Activated CD8-positive, alpha-beta memory T cell treated with anti-CD3 and anti-CD28 coated beads, Interleukin-2, amount 10 ng/mL, durations not matched to agents 7 days and 5 days (primary cell): Measurements from ENCODE around the gene IGF1R. TPM values are rescaled to one million over a fixed set of nuclear protein-coding genes. Genes with fewer than 3 reads are reported as not detected.

Experiments used
- ATAC-seq: fragments of 150-1000 bp; cut with Tn5 transposase; one replicate; pipeline ENCODE4 v1.10.0; 2021; ENCODE audit warnings: moderate library complexity
- CTCF ChIA-PET: fragments of 350-600 bp; sonication (Branson Sonifier 250); formaldehyde crosslinking; loops from one replicate; lab custom pipeline; 2021; ENCODE audit warnings: antibody characterized with exemption; lab: Charles Lee
- DNase-seq: peaks from one replicate; pipeline ENCODE4 v3.0.0-alpha.2; 2020
- H3K27ac Mint-ChIP-seq: one replicate; pipeline ENCODE4 v1.8.0; 2021; ENCODE audit warnings: mild to moderate bottlenecking, mixed read lengths
- H3K27me3 Mint-ChIP-seq: one replicate; pipeline ENCODE4 v1.8.0; 2021; ENCODE audit warnings: mixed read lengths
- H3K36me3 Mint-ChIP-seq: one replicate; pipeline ENCODE4 v1.8.0; 2021; ENCODE audit warnings: mild to moderate bottlenecking, mixed read lengths
- H3K4me1 Mint-ChIP-seq: one replicate; pipeline ENCODE4 v1.8.0; 2021; ENCODE audit warnings: mixed read lengths
- H3K4me3 Mint-ChIP-seq: one replicate; pipeline ENCODE4 v1.8.0; 2021; ENCODE audit warnings: mild to moderate bottlenecking, moderate library complexity, mixed read lengths
- H3K9me3 Mint-ChIP-seq: one replicate; pipeline ENCODE4 v1.8.0; 2022; ENCODE audit warnings: low read depth, mixed read lengths
- total RNA-seq, 2 experiments: library from RNA; stranded (reverse); gene quantifications; one replicate each; pipeline ENCODE4 v1.2.3, GENCODE V29; 2021

The IGF1R gene
- total RNA-seq, 2 experiments from 2014 or later = 6.2 to 7.0 TPM

GRCh38 chr15:98778960-98779359, 130.6 kb downstream of the IGF1R start:
- no peak overlapping the region for H3K4me3 Mint-ChIP-seq
- ATAC-seq = no peak
- H3K27ac Mint-ChIP-seq = no peak overlapping the region
- H3K9me3 Mint-ChIP-seq = no peaks in the 10 kb centered on the region
- CTCF ChIA-PET = interaction anchor here (0.9 to 5.0 kb wide), 11 partner anchors 11 to 298 kb away, joined by 3 to 22 read pairs (median 4); no protein-coding TSS in a partner anchor
- H3K36me3 Mint-ChIP-seq = no peaks in the 10 kb centered on the region
- H3K4me1 Mint-ChIP-seq = peaks cover 16% of the 10 kb centered on the region
- H3K27me3 Mint-ChIP-seq = peaks cover 13% of the 10 kb centered on the region
- DNase-seq = no peak

GRCh38 chr15:98779463-98780071, 131.2 kb downstream of the IGF1R start:
- H3K4me3 Mint-ChIP-seq = no peak overlapping the region
- H3K27ac Mint-ChIP-seq = no peak overlapping the region
- peak; percentile 71 for DNase-seq
- H3K27me3 Mint-ChIP-seq = peaks cover 13% of the 10 kb centered on the region
- peak; percentile 88 for ATAC-seq
- H3K4me1 Mint-ChIP-seq = peaks cover 16% of the 10 kb centered on the region
- H3K9me3 Mint-ChIP-seq = no peaks in the 10 kb centered on the region
- H3K36me3 Mint-ChIP-seq = no peaks in the 10 kb centered on the region
- CTCF ChIA-PET = interaction anchor here (0.7 to 5.0 kb wide), 14 partner anchors 10 to 297 kb away, joined by 3 to 22 read pairs (median 4); no protein-coding TSS in a partner anchor

GRCh38 chr15:98781838-98782237, 133.5 kb downstream of the IGF1R start:
- no peak for ATAC-seq
- no peak for DNase-seq
- CTCF ChIA-PET = interaction anchor here (1.0 to 5.0 kb wide), 3 partner anchors 12 to 295 kb away, joined by 3 to 22 read pairs (median 4); no protein-coding TSS in a partner anchor
- Mint-ChIP-seq H3K36me3 (no peaks in the 10 kb centered on the region), H3K9me3 (no peaks in the 10 kb centered on the region), H3K27ac (no peak overlapping the region), H3K27me3 (peaks cover 13% of the 10 kb centered on the region), H3K4me1 (peaks cover 16% of the 10 kb centered on the region), H3K4me3 (no peak overlapping the region)

- peaks cover 13% of the 10 kb centered on the region for H3K4me1 Mint-ChIP-seq
- H3K9me3 Mint-ChIP-seq = no peaks in the 10 kb centered on the region
- peaks cover 13% of the 10 kb centered on the region for H3K27me3 Mint-ChIP-seq
- no peak for DNase-seq
- no peaks in the 10 kb centered on the region for H3K36me3 Mint-ChIP-seq
- H3K27ac Mint-ChIP-seq = no peak overlapping the region
- H3K4me3 Mint-ChIP-seq = no peak overlapping the region
- no peak for ATAC-seq
- CTCF ChIA-PET = interaction anchor here (1.4 kb wide), 1 partner anchor 11 kb away, joined by 3 read pairs; no protein-coding TSS in a partner anchor
These were observed 134.5 kb downstream of the IGF1R start for GRCh38 chr15:98782801-98783200.

GRCh38 chr15:98785431-98785806, 137.1 kb downstream of the IGF1R start:
- CTCF ChIA-PET = no interaction called here
- no peaks in the 10 kb centered on the region for H3K36me3 Mint-ChIP-seq
- H3K4me1 Mint-ChIP-seq = peaks cover 7% of the 10 kb centered on the region
- no peak for DNase-seq
- no peak overlapping the region for H3K27ac Mint-ChIP-seq
- ATAC-seq = no peak
- H3K4me3 Mint-ChIP-seq = no peak overlapping the region
- H3K27me3 Mint-ChIP-seq = peaks cover 8% of the 10 kb centered on the region
- H3K9me3 Mint-ChIP-seq = no peaks in the 10 kb centered on the region

- Mint-ChIP-seq H3K27me3 (peaks cover 8% of the 10 kb centered on the region), H3K4me3 (no peak overlapping the region), H3K4me1 (peaks cover 8% of the 10 kb centered on the region), H3K9me3 (no peaks in the 10 kb centered on the region), H3K27ac (no peak overlapping the region), H3K36me3 (no peaks in the 10 kb centered on the region)
- peak; percentile 12 for ATAC-seq
- CTCF ChIA-PET = no interaction called here
- DNase-seq = no peak
These were observed 137.7 kb downstream of the IGF1R start for GRCh38 chr15:98785807-98786621.

- peaks cover 6% of the 10 kb centered on the region for H3K27me3 Mint-ChIP-seq
- H3K4me3 Mint-ChIP-seq = no peak overlapping the region
- H3K9me3 Mint-ChIP-seq = no peaks in the 10 kb centered on the region
- ATAC-seq = no peak
- H3K4me1 Mint-ChIP-seq = peaks cover 9% of the 10 kb centered on the region
- no peak overlapping the region for H3K27ac Mint-ChIP-seq
- no peak for DNase-seq
- CTCF ChIA-PET = no interaction called here
- no peaks in the 10 kb centered on the region for H3K36me3 Mint-ChIP-seq
These were observed 138.4 kb downstream of the IGF1R start for GRCh38 chr15:98786717-98787116.

GRCh38 chr15:98787194-98787593, 138.9 kb downstream of the IGF1R start:
- ATAC-seq (no peak), DNase-seq (no peak)
- CTCF ChIA-PET = no interaction called here
- Mint-ChIP-seq H3K9me3 (no peaks in the 10 kb centered on the region), H3K4me1 (peaks cover 9% of the 10 kb centered on the region), H3K4me3 (no peak overlapping the region), H3K27me3 (peaks cover 3% of the 10 kb centered on the region), H3K36me3 (no peaks in the 10 kb centered on the region), H3K27ac (no peak overlapping the region)

- no peak for DNase-seq
- Mint-ChIP-seq H3K4me1 (peaks cover 9% of the 10 kb centered on the region), H3K4me3 (no peak overlapping the region), H3K27ac (no peak overlapping the region), H3K9me3 (no peaks in the 10 kb centered on the region), H3K36me3 (no peaks in the 10 kb centered on the region), H3K27me3 (peaks cover 3% of the 10 kb centered on the region)
- CTCF ChIA-PET = no interaction called here
- ATAC-seq = no peak
These were observed 139.8 kb downstream of the IGF1R start for GRCh38 chr15:98787936-98788757.

- Mint-ChIP-seq H3K9me3 (no peaks in the 10 kb centered on the region), H3K4me1 (peaks cover 9% of the 10 kb centered on the region), H3K27ac (no peak overlapping the region), H3K36me3 (no peaks in the 10 kb centered on the region), H3K27me3 (no peaks in the 10 kb centered on the region), H3K4me3 (no peak overlapping the region)
- no peak for ATAC-seq
- CTCF ChIA-PET = interaction anchor here (1.5 kb wide), 1 partner anchor 9 kb away, joined by 3 read pairs; no protein-coding TSS in a partner anchor
- DNase-seq = no peak
These were observed 140.7 kb downstream of the IGF1R start for GRCh38 chr15:98789020-98789419.

GRCh38 chr15:98790270-98790669, 141.9 kb downstream of the IGF1R start:
- no peak overlapping the region for H3K4me3 Mint-ChIP-seq
- H3K27me3 Mint-ChIP-seq = no peaks in the 10 kb centered on the region
- ATAC-seq (no peak), DNase-seq (no peak)
- H3K4me1 Mint-ChIP-seq = peaks cover 9% of the 10 kb centered on the region
- no peaks in the 10 kb centered on the region for H3K36me3 Mint-ChIP-seq
- CTCF ChIA-PET = interaction anchor here (1.5 kb wide), 1 partner anchor 11 kb away, joined by 3 read pairs; no protein-coding TSS in a partner anchor
- no peak overlapping the region for H3K27ac Mint-ChIP-seq
- no peaks in the 10 kb centered on the region for H3K9me3 Mint-ChIP-seq

GRCh38 chr15:98791046-98791701, 142.8 kb downstream of the IGF1R start:
- H3K27me3 Mint-ChIP-seq = no peaks in the 10 kb centered on the region
- DNase-seq = no peak
- H3K4me3 Mint-ChIP-seq = no peak overlapping the region
- H3K4me1 Mint-ChIP-seq = peaks cover 4% of the 10 kb centered on the region
- no peak for ATAC-seq
- H3K9me3 Mint-ChIP-seq = no peaks in the 10 kb centered on the region
- no peaks in the 10 kb centered on the region for H3K36me3 Mint-ChIP-seq
- no peak overlapping the region for H3K27ac Mint-ChIP-seq
- CTCF ChIA-PET = no interaction called here
